Hepatocyte (in vitro differentiated cells): ENCODE measurements around the gene C19orf33.

Experiments
- CTCF ChIP-seq: fragments of 200-600 bp; sonication (generic); IDR thresholded peaks from 2 replicates; pipeline ENCODE4 v1.5.1; 2016; ENCODE audit warnings: antibody characterized with exemption, mild to moderate bottlenecking; ENCODE audit not compliant: poor library complexity
- EZH2 ChIP-seq: fragments of 200-600 bp; sonication (generic); IDR thresholded peaks from 2 replicates; pipeline ENCODE4 v1.6.1; 2016; ENCODE audit warnings: antibody characterized with exemption, mild to moderate bottlenecking, borderline replicate concordance
- EZH2phosphoT487 ChIP-seq: fragments of 200-600 bp; sonication (generic); IDR thresholded peaks from one replicate; pipeline ENCODE4 v1.6.1; 2018; ENCODE audit warnings: antibody characterized with exemption, mild to moderate bottlenecking, low read depth, moderate library complexity; ENCODE audit not compliant: unreplicated experiment, severe bottlenecking

- TF ChIP-seq CTCF (no peak), EZH2 (no peak), EZH2phosphoT487 (no peak)
Measured at GRCh38 chr19:38270587-38271167, 33.4 kb upstream of the C19orf33 start.
